MM.1S (cell line): ENCODE results near the gene FRAT2.

Experiments used
- EZH2 ChIP-seq: fragments of 300-600 bp; sonication (generic); optimal IDR thresholded peaks from 2 replicates; pipeline ENCODE3; 2017; ENCODE audit warnings: low read depth, mild to moderate bottlenecking, antibody characterized with exemption, low read length, mixed read lengths
- TF ChIP-seq, protein P1 (sequence below): fragments of 300-600 bp; sonication (generic); IDR thresholded peaks from 2 replicates; pipeline ENCODE4 v1.5.1; 2016; ENCODE audit warnings: antibody characterized with exemption, low read length, mixed read lengths

DNA sequence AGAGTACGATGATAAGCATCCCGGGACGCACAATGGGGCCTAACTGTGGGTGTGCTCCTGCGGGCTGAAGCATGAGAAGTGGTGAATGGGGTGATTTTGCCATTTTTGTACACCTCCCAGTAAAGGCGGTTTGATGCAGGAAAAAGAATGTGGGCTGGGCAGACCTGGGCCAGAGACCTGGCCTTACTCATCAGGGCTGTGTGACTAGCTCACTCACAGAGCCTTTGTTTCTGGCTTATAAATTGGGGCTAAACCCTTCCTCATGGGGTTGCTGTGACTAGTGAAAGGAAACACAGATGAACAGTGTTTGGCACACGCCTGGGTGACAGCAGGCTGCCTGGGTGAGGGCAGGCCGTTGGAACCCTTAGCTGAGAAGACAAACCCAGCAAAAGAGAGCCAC lies 48.6 kb upstream of the FRAT2 start:
- TF ChIP-seq EZH2, result no peak
- TF ChIP-seq, protein P1, sequence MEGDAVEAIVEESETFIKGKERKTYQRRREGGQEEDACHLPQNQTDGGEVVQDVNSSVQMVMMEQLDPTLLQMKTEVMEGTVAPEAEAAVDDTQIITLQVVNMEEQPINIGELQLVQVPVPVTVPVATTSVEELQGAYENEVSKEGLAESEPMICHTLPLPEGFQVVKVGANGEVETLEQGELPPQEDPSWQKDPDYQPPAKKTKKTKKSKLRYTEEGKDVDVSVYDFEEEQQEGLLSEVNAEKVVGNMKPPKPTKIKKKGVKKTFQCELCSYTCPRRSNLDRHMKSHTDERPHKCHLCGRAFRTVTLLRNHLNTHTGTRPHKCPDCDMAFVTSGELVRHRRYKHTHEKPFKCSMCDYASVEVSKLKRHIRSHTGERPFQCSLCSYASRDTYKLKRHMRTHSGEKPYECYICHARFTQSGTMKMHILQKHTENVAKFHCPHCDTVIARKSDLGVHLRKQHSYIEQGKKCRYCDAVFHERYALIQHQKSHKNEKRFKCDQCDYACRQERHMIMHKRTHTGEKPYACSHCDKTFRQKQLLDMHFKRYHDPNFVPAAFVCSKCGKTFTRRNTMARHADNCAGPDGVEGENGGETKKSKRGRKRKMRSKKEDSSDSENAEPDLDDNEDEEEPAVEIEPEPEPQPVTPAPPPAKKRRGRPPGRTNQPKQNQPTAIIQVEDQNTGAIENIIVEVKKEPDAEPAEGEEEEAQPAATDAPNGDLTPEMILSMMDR, result no peak
